SK-N-MC (cell line): ENCODE data around the gene AKAP13.
A peak's percentile ranks its signal among the peaks of the same experiment; 100 is the strongest.

Experiments used
- DNase-seq: peaks from one replicate; pipeline ENCODE4 v3.0.0-alpha.2; 2011; ENCODE audit warnings: low read depth, low spot score
- H3K27ac ChIP-seq: fragments of 200-600 bp; sonication (generic); 2 replicates; pipeline ENCODE4 v1.5.1; 2016; ENCODE audit warnings: mixed run types
- H3K36me3 ChIP-seq: fragments of 200-600 bp; sonication (generic); 2 replicates; pipeline ENCODE4 v1.6.1; 2017; ENCODE audit warnings: antibody characterized with exemption, low read length, mixed read lengths; ENCODE audit not compliant: insufficient read depth
- H3K4me3 ChIP-seq: fragments of 200-600 bp; sonication (generic); 2 replicates; pipeline ENCODE4 v1.5.1; 2016
- H3K9ac ChIP-seq: fragments of 200-600 bp; sonication (generic); 2 replicates; pipeline ENCODE4 v1.8.0; 2017; ENCODE audit warnings: mixed run types, mixed read lengths; ENCODE audit not compliant: insufficient read length
- H3K9me3 ChIP-seq: fragments of 200-600 bp; sonication (generic); 2 replicates; pipeline ENCODE4 v1.6.1; 2017; ENCODE audit warnings: low read depth, mild to moderate bottlenecking, antibody characterized with exemption, low read length, moderate library complexity, mixed read lengths
- EZH2 ChIP-seq: fragments of 200-600 bp; sonication (generic); IDR thresholded peaks from one replicate; pipeline ENCODE4 v1.6.1; 2017; ENCODE audit warnings: antibody characterized with exemption
- FOXP2 ChIP-seq: optimal IDR thresholded peaks from 2 replicates; pipeline ENCODE3; 2011; ENCODE audit warnings: mild to moderate bottlenecking, moderate library complexity; ENCODE audit not compliant: insufficient read depth; ENCODE audit errors: extremely low read length, control extremely low read depth
- POLR2AphosphoS5 ChIP-seq: IDR thresholded peaks from 2 replicates; pipeline ENCODE4 v1.6.1; 2012; ENCODE audit warnings: mild to moderate bottlenecking, low read depth, low read length, borderline replicate concordance

Gene AKAP13

GRCh38 chr15:85692873-85693272 lies 312.5 kb downstream of the AKAP13 start:
- DNase-seq: no peak
- Histone ChIP-seq H3K36me3 (peaks cover 5% of the 10 kb centered on the region; the same call in 1 of the 2 replicates), H3K9ac (no peak overlapping the region), H3K4me3 (no peak overlapping the region), H3K9me3 (no peaks in the 10 kb centered on the region), H3K27ac (no peak overlapping the region)
- TF ChIP-seq POLR2AphosphoS5: no peak
- no peak for TF ChIP-seq EZH2
- TF ChIP-seq FOXP2: no peak

GRCh38 chr15:85693277-85693676 lies 312.9 kb downstream of the AKAP13 start:
- TF ChIP-seq EZH2 (no peak), FOXP2 (no peak), POLR2AphosphoS5 (no peak)
- Histone ChIP-seq H3K9me3 (no peaks in the 10 kb centered on the region), H3K9ac (no peak overlapping the region), H3K27ac (no peak overlapping the region), H3K4me3 (no peak overlapping the region), H3K36me3 (peaks cover 5% of the 10 kb centered on the region; the same call in 1 of the 2 replicates)
- DNase-seq: no peak

GRCh38 chr15:85694091-85694490 lies 313.7 kb downstream of the AKAP13 start:
- no peak overlapping the region for H3K9ac ChIP-seq
- no peak overlapping the region for H3K4me3 ChIP-seq
- no peak for DNase-seq
- TF ChIP-seq EZH2: no peak
- no peak for TF ChIP-seq POLR2AphosphoS5
- TF ChIP-seq FOXP2: no peak
- no peak overlapping the region for H3K27ac ChIP-seq
- no peaks in the 10 kb centered on the region for H3K9me3 ChIP-seq
- peaks cover 5% of the 10 kb centered on the region; the same call in 1 of the 2 replicates for H3K36me3 ChIP-seq

- TF ChIP-seq POLR2AphosphoS5: no peak
- Histone ChIP-seq H3K4me3 (no peak overlapping the region), H3K27ac (no peak overlapping the region), H3K36me3 (no peaks in the 10 kb centered on the region), H3K9ac (no peak overlapping the region), H3K9me3 (no peaks in the 10 kb centered on the region)
- DNase-seq: no peak
Observed at GRCh38 chr15:85700767-85701166, 320.4 kb downstream of the AKAP13 start.

GRCh38 chr15:85702321-85703101 lies 322.1 kb downstream of the AKAP13 start:
- TF ChIP-seq EZH2 (no peak), POLR2AphosphoS5 (no peak)
- Histone ChIP-seq H3K9ac (peak overlapping the region; percentile 24), H3K27ac (peak overlapping the region; percentile 64), H3K36me3 (no peaks in the 10 kb centered on the region), H3K4me3 (no peak overlapping the region), H3K9me3 (no peaks in the 10 kb centered on the region)
- DNase-seq: no peak

- no peak overlapping the region for H3K4me3 ChIP-seq
- H3K27ac ChIP-seq: no peak overlapping the region
- H3K9ac ChIP-seq: no peak overlapping the region
- no peak for TF ChIP-seq EZH2
- no peak for TF ChIP-seq POLR2AphosphoS5
- no peak for TF ChIP-seq FOXP2
- no peaks in the 10 kb centered on the region for H3K36me3 ChIP-seq
- no peak for DNase-seq
- no peaks in the 10 kb centered on the region for H3K9me3 ChIP-seq
Observed at GRCh38 chr15:85704066-85704465, 323.7 kb downstream of the AKAP13 start.

- TF ChIP-seq EZH2 (no peak), FOXP2 (no peak), POLR2AphosphoS5 (no peak)
- no peak overlapping the region for H3K4me3 ChIP-seq
- no peaks in the 10 kb centered on the region for H3K9me3 ChIP-seq
- 0 out of 2 replicates have a peak overlapping the region, but pooled peaks have one; percentile 4 for H3K27ac ChIP-seq
- no peaks in the 10 kb centered on the region for H3K36me3 ChIP-seq
- no peak overlapping the region for H3K9ac ChIP-seq
- no peak for DNase-seq
Observed at GRCh38 chr15:85704720-85705429, 324.5 kb downstream of the AKAP13 start.

- DNase-seq: no peak
- Histone ChIP-seq H3K4me3 (no peak overlapping the region), H3K27ac (no peak overlapping the region), H3K36me3 (no peaks in the 10 kb centered on the region), H3K9me3 (no peaks in the 10 kb centered on the region), H3K9ac (no peak overlapping the region)
- TF ChIP-seq EZH2: no peak
- no peak for TF ChIP-seq FOXP2
- TF ChIP-seq POLR2AphosphoS5: no peak
Observed at GRCh38 chr15:85706779-85707518, 326.5 kb downstream of the AKAP13 start.
